Dedifferentiated amniotic fluid mesenchymal stem cell (primary cell): Measurements from ENCODE around the gene GUSB.
"Not testable (repeated sequence)": the region's sequence is repeated elsewhere in the genome, so short reads cannot be mapped to it uniquely, and the experiment has no call there.

ENCODE experiments used
- DNase-seq: peaks from one replicate; pipeline ENCODE4 v3.0.0-alpha.2; 2016; ENCODE audit errors: extremely low spot score

Gene GUSB

GRCh38 chr7:65981965-65982792 is at the start of gene GUSB:
GUSB (minus strand) TSS chr7:65982213; CDS start chr7:65982183, 30 bp downstream.
- DNase-seq, result peak; percentile 69

DNA sequence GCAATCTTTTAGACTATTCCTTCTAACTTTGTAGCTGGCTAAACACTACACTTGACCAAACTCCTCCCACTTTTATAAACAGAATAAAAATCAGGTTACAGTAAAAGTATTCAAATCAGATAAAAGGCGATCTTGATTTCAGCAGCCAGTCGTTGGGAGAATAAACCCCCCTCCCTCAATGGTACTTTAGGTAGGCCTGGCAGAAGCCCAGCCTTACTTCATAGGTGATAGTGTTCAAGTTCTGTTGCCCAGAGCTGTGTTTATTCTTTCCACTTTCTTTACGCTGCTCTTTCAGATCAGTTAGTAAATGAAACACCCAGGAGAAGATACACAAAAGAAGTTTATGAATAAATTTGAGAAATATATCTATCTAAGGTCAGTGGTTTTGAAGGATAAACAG is 46.3 kb upstream of the GUSB start:
- DNase-seq, result not testable (repeated sequence)

GRCh38 chr7:66016131-66016461 is 34.1 kb upstream of the GUSB start:
- DNase-seq, result no peak

- DNase-seq, result no peak
Measured at GRCh38 chr7:66015440-66016130, 33.6 kb upstream of the GUSB start.

DNA sequence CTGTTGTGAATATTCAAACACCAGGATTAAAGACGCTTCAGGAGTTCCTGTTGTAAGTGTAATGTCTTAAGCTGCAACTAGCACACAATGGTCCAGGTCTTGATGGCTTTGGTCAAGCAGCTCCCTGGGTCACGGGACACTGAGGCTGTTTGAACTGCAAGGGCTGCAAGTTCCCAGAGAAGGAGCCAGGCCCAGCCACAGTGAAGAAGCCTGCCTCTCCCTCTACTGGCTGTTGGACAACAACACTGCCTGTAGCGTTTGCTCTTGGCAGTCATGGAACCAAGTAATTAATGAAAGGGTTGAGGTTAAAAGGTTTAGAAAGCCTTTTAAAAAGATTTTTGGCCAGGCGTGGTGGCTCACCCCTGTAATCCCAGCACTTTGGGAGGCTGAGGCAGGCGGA is 31.9 kb upstream of the GUSB start:
- no peak for DNase-seq

DNA sequence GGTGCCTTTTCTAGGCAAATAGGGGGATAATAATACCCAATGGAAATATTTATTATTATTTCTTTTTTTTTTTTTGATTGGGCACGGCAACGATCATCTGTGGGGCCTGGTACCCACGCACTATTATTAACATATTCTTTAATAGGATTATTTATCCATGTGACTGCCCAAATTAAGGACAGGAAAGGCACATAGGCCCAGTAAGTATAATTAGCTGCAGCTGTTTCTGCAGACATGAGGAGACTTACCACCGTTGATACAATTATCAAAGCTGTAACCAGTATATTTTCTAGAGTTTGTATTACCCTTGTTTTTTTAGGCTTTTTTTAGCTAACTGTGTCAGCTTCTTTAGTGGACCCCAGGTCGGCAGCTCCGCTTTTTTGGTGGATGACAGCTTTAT is 25.2 kb upstream of the GUSB start:
- DNase-seq, result no peak

DNA sequence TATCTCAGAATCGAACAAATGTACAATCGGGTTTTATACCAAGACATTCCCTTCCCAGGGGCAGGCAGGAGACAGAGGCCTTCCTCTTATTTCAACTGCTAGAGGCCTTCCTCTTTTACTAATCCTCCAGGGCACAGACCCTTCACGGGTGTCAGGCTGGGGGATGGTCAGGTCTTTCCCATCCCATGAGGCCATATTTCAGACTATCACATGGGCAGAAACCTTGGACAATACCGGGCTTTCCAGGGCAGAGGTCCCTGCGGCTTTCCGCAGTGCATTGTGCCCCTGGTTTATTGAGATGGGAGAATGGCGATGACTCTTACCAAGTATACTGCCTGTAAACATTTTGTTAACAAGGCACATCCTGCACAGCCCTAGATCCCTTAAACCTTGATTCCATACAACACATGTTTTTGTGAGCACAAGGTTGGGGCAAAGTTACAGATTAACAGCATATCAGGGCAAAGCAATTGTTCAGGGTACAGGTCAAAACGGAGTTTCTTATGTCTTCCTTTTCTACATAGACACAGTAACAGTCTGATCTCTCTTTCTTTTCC is 23.2 kb upstream of the GUSB start:
- DNase-seq, result not testable (repeated sequence)

- not testable (repeated sequence) for DNase-seq
Measured at GRCh38 chr7:66000823-66001417, 18.9 kb upstream of the GUSB start.

- not testable (repeated sequence) for DNase-seq
Measured at GRCh38 chr7:65994984-65995383, 13.0 kb upstream of the GUSB start.

GRCh38 chr7:65992526-65992925 is 10.5 kb upstream of the GUSB start:
- DNase-seq, result no peak

GRCh38 chr7:65991829-65992228 is 9.8 kb upstream of the GUSB start:
- DNase-seq, result not testable (repeated sequence)

DNA sequence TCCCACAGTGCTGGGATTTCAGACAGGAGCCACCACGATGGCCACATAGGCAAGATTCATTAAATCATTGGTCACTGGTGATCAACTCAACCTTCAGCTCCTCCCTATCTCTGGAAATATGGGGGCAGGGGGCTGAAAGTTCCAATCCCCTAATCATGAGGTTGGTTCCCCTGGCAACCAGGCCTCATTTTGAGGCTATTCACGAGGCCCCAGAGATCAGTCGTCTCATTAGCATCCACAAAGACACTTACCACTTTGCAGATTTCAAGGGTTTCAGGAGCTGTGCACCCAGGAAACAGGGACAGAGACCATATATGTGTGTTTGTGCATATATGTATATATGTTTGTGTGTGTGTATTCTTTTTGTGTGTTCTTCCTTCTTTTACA is 7.7 kb upstream of the GUSB start:
- DNase-seq, result no peak

GRCh38 chr7:65988503-65988902 is 6.5 kb upstream of the GUSB start:
- DNase-seq, result not testable (repeated sequence)

GRCh38 chr7:65988084-65988483 is 6.1 kb upstream of the GUSB start:
- DNase-seq, result no peak

GRCh38 chr7:65983965-65984658 is 2.1 kb upstream of the GUSB start:
- DNase-seq, result no peak

DNA sequence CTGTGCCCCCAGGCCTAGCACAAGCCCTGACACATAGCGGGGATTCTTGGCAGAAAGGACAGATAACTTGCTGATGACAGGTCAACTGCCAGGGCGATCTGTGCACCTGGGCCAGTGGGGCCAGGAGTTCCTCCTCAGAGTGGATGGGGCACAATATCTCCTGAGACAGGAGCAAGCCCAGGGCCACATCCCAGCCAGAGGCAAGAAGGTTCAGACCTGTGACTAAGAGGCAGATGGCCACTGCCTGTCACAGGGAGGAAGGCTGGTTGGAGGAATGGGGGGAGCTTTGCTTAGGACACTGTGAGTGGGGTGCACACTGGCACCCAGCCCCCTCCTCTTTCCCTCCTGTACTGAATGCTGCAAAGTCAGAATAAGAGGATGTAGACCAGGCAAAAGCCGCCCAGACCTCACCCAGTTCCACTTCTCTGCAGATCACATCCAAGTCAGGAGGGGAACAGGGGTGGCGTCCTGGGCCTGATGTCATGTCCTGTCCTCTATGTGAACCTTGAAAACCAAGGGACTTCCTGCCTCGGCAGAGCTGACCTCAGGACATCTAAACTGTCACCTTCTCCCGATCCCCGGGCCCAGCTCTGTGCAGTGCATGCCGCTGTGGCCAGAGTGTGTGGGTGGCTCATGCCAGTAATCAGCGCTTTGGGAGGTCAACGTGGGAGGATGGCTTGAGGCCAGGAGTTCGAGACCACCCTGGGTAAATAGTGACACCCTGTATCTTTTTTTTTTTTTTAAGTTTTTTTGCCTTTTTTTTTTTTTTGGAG is 1.3 kb downstream of the GUSB start:
- DNase-seq, result no peak

DNA sequence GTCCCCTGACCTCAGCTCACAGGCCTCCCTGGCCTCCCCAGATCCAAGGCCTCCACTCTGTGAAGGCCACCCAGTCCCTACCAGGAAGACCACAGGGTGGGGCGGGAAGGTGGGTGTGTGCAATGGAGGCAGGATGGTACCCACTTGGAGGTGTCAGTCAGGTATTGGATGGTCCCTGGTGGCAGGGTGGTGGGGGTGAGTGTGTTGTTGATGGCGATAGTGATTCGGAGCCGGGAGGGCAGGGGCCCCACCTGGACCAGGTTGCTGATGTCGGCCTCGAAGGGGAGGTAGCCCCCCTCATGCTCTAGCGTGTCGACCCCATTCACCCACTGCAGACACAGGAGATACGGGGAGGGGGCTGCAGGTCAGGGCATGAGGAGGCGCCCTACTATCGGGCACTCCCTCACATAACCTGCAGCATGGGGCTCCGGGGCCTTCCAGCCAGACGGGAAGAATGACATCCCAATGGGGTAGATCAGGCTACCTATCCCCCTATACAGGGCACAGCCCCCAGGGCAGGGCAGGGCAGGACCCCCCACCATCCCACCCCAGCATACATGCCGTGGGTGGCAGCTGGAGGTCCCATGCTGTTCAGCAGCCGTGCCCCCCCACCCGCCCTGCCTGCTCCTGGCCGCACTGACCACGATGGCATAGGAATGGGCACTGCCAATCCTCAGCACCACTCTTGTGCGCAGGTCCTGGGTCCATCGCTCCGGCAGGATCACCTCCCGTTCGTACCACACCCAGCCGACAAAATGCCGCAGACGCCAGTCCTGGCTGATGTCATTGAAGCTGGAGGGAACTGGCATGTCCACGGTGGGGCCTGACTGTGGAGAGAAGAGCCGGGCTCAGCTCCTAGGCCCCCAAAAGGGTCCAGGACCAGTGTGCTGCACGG is 2.2 kb downstream of the GUSB start:
- no peak for DNase-seq

DNA sequence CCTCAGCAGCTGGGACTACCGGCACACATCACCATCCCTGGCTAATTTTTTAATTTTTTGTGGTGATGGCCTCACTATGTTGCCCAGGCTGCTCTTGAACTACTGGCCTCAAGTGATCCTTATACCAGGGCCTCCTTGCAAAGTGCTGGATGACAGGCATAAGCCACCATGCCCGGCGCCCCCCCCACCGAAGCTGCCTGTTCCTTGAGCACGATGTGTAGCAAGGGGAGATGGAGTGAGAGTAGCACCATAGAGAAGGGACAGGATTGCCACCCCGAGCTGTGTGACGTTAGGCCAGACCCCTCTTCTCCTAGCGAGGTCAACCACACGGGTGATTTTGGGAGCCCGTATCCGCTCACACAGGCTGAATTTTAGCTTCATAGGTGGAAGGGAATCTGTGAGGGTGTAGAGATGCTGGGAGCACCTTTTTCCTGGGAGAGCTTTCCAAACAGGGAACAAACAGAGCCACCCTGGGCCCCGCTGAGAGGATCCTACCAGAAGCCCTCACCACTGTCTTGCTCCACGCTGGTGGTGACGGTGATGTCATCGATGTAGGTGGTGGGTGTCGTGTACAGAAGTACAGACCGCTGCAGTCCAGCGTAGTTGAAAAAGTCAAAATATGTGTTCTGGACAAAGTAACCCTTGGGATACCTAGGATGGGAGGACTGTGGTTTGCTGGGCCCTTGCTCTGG is 3.0 kb downstream of the GUSB start:
- DNase-seq, result no peak

GRCh38 chr7:65976659-65977196 is 5.3 kb downstream of the GUSB start:
- DNase-seq, result no peak
